Aorta (tissue), 5 donors: ENCODE data around the gene ANLN. TPM values are rescaled to one million over a fixed set of nuclear protein-coding genes. Genes with fewer than 3 reads are reported as not detected.
"Not testable (repeated sequence)": the region's sequence is repeated elsewhere in the genome, so short reads cannot be mapped to it uniquely, and the experiment has no call there.

Experiments
- ATAC-seq: fragments of 200-7000 bp; cut with Tn5 transposase; one replicate; pipeline ENCODE4 v1.9.1; 2022; ENCODE audit warnings: moderate library complexity; ENCODE audit not compliant: low FRiP score
- DNase-seq, 2 donors: peaks; one replicate each; pipeline ENCODE4 v3.0.0-alpha.2; 2020
- H3K27ac ChIP-seq, 2 donors: one replicate each; pipeline ENCODE4 v1.5.1; 2013; ENCODE audit warnings: low read length in 2 of 2, mild to moderate bottlenecking in 2 of 2, moderate library complexity in 2 of 2, control low read depth in 1 of 2, inconsistent platforms in 1 of 2, low read depth in 1 of 2
- H3K27me3 ChIP-seq, 2 donors: one replicate each; pipeline ENCODE4 v1.6.1; 2013; ENCODE audit warnings: control low read depth in 1 of 2, low read length in 1 of 2, mild to moderate bottlenecking in 1 of 2, moderate library complexity in 1 of 2; ENCODE audit not compliant: insufficient read depth in 2 of 2, control insufficient read depth in 1 of 2
- H3K36me3 ChIP-seq, 2 donors: one replicate each; pipeline ENCODE4 v1.6.1; 2013; ENCODE audit warnings: control low read depth in 1 of 2, low read length in 1 of 2, mild to moderate bottlenecking in 1 of 2; ENCODE audit not compliant: insufficient read depth in 2 of 2, control insufficient read depth in 1 of 2
- H3K4me1 ChIP-seq, 2 donors: one replicate each; pipeline ENCODE4 v1.6.1; 2013; ENCODE audit warnings: low read length in 2 of 2, control low read depth in 1 of 2, mild to moderate bottlenecking in 1 of 2, moderate library complexity in 1 of 2; ENCODE audit not compliant: insufficient read depth in 2 of 2, control insufficient read depth in 1 of 2
- H3K4me3 ChIP-seq, 2 donors: one replicate each; pipeline ENCODE4 v1.5.1; 2013; ENCODE audit warnings: low read length in 2 of 2, control low read depth in 1 of 2, mild to moderate bottlenecking in 1 of 2
- H3K9me3 ChIP-seq: one replicate; pipeline ENCODE4 v1.6.1; 2013; ENCODE audit warnings: mild to moderate bottlenecking, low read length; ENCODE audit not compliant: control insufficient read depth
- WGBS, 2 donors: extraction: QIAGEN DNeasy Blood & Tissue Kit; methylation state at CpG; one replicate each; pipeline ENCODE4 v1.1.7; 2013; 5-methylcytosine and 5-hydroxymethylcytosine counted together
- intact Hi-C, 2 donors: fragments of 100-400 bp; cut with DNase I; formaldehyde crosslinking; loops; one replicate each; pipeline versions ENCODE4 v1.14.2 to v1.15.0; 2022
- polyA plus RNA-seq, 2 donors: library from polyadenylated mRNA; stranded (reverse); fragments of 200-250 nt; gene quantifications; one replicate each; pipeline ENCODE4 v1.2.3, GENCODE V29; 2013
- total RNA-seq, 2 donors: library from RNA; stranded (reverse); fragmentation: NEBNext Ultra II Directional; extraction: Animal tissue kit (Norgen Biotek cat#: 25700); gene quantifications; one replicate each; pipeline ENCODE4 v1.2.1, GENCODE V29; 2021
- donor health status: healthy with polysubstance abuse.
- donor health status: Bipolar disorder and iron deficiency.
- donor health status: DM: no; HTN: no; CAD: no.
- donor health status: DM: no; HTN: no; CAD: no.
- donor health status: DM: yes; HTN: yes; CAD: no.

The ANLN gene
- total and polyA plus RNA-seq, 4 donors = 1.9 to 3.8 (median 2.8) TPM

- intact Hi-C loops = no loop called here
- no peaks in the 10 kb centered on the region for H3K27me3 ChIP-seq
- no peak for DNase-seq
Measured at GRCh38 chr7:36460811-36461429, 71.3 kb downstream of the ANLN start.

DNA sequence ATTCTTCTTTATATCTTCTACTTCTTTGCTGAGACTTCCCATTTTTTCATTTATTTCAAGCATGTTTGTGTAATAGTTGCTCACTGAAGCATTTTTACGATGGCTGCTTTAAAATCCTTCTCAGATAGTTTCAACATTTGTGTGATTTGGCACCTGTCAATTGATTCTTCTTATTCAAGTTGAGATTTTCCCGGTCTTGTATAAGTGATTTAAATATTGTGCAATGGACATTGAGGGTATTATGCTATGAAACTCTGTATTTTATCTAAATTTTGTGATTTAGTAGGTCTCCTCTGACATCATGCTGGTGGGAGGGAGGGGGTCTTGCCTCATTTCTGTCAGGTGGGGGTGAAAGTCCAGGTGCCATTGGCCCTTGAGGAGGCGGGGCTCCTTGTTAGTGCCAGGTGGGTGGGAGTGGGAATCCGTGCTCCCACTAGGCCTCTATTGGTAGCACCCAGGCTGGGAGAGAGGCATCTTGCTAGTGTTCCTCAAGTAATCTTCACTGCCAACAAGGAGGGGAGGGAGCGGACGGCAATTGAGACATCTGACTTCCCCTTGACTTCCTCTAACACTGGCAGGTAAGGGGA is 73.0 kb downstream of the ANLN start:
- 92 to 95% methylated on average over 6 of the region's 6 CpGs for WGBS, 2 donors
- no peak for ATAC-seq

More at GRCh38 chr7:36460811-36461429, 71.3 kb downstream of the ANLN start:
- no peak overlapping the region for H3K4me3 ChIP-seq
- no peaks in the 10 kb centered on the region for H3K9me3 ChIP-seq
- no peak overlapping the region for H3K27ac ChIP-seq
- H3K36me3 ChIP-seq = no peaks in the 10 kb centered on the region
- no peaks in the 10 kb centered on the region for H3K4me1 ChIP-seq
- no peak for ATAC-seq
- 87 to 95% methylated on average over 8 of the region's 8 CpGs for WGBS, 2 donors

GRCh38 chr7:36464271-36464670 is 74.6 kb downstream of the ANLN start:
- no peaks in the 10 kb centered on the region for H3K27me3 ChIP-seq
- ATAC-seq = no peak
- DNase-seq = no peak
- H3K27ac ChIP-seq = no peak overlapping the region
- H3K36me3 ChIP-seq = no peaks in the 10 kb centered on the region
- intact Hi-C loops = no loop called here
- 61 to 73% methylated on average over 3 of the region's 3 CpGs for WGBS, 2 donors
- H3K9me3 ChIP-seq = no peaks in the 10 kb centered on the region
- no peaks in the 10 kb centered on the region for H3K4me1 ChIP-seq
- no peak overlapping the region for H3K4me3 ChIP-seq

More for the DNA sequence above, 73.0 kb downstream of the ANLN start:
- intact Hi-C loops = no loop called here
- H3K27me3 ChIP-seq = no peaks in the 10 kb centered on the region
- H3K4me1 ChIP-seq = no peaks in the 10 kb centered on the region
- no peaks in the 10 kb centered on the region for H3K36me3 ChIP-seq
- DNase-seq = no peak
- H3K4me3 ChIP-seq = no peak overlapping the region
- no peaks in the 10 kb centered on the region for H3K9me3 ChIP-seq
- H3K27ac ChIP-seq = no peak overlapping the region

DNA sequence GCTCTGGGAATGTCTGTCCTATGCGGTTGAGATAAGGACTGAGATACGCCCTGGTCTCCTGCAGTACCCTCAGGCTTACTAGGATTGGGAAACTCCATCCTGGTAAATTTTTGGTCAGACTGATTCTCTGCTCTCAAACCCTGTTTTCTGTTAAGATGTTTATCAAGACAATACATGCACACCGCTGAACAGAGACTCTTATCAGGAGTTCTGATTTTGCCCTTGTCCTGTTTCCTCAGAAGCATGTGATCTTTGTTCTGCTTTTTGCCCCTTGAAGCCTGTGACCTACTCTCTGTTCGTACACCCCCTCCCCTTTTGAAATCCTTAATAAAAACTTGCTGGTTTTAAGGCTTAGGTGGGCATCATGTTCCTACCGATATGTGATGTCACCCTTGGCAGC is 76.3 kb downstream of the ANLN start:
- H3K9me3 ChIP-seq, DNase-seq, ATAC-seq, H3K27me3 ChIP-seq, H3K27ac ChIP-seq, H3K4me3 ChIP-seq, H3K4me1 ChIP-seq, H3K36me3 ChIP-seq, intact Hi-C loops: not testable (repeated sequence)
- 81 to 84% methylated on average over 5 of the region's 5 CpGs for WGBS, 2 donors

- Histone ChIP-seq H3K36me3 (no peaks in the 10 kb centered on the region), H3K9me3 (no peaks in the 10 kb centered on the region), H3K4me3 (no peak overlapping the region), H3K27me3 (no peaks in the 10 kb centered on the region), H3K27ac (no peak overlapping the region), H3K4me1 (peaks cover 0 to 4% of the 10 kb centered on the region in 2 donors)
- DNase-seq (no peak), ATAC-seq (no peak)
- intact Hi-C loops = no loop called here
- WGBS, 2 donors = 31 to 52% methylated on average over 2 of the region's 2 CpGs
Measured at GRCh38 chr7:36468370-36469101, 78.9 kb downstream of the ANLN start.

GRCh38 chr7:36469236-36469635 is 79.6 kb downstream of the ANLN start:
- H3K4me3 ChIP-seq = no peak overlapping the region
- intact Hi-C loops = no loop called here
- ATAC-seq (no peak), DNase-seq (no peak)
- H3K27ac ChIP-seq = no peak overlapping the region
- no peaks in the 10 kb centered on the region for H3K36me3 ChIP-seq
- H3K27me3 ChIP-seq = no peaks in the 10 kb centered on the region
- H3K9me3 ChIP-seq = no peaks in the 10 kb centered on the region
- H3K4me1 ChIP-seq = peaks cover 0 to 4% of the 10 kb centered on the region in 2 donors

GRCh38 chr7:36472141-36472729 is 82.6 kb downstream of the ANLN start:
- Histone ChIP-seq H3K27me3 (no peaks in the 10 kb centered on the region), H3K36me3 (no peaks in the 10 kb centered on the region), H3K9me3 (no peaks in the 10 kb centered on the region), H3K4me1 (peaks cover 0 to 4% of the 10 kb centered on the region in 2 donors), H3K4me3 (no peak overlapping the region), H3K27ac (no peak overlapping the region)
- no peak for DNase-seq
- intact Hi-C loops = no loop called here
- ATAC-seq = no peak
- 46 to 53% methylated on average over 3 of the region's 3 CpGs for WGBS, 2 donors

- no peaks in the 10 kb centered on the region for H3K27me3 ChIP-seq
- H3K9me3 ChIP-seq = no peaks in the 10 kb centered on the region
- DNase-seq (peak in 1 of 2 donors; percentile 53), ATAC-seq (peak; percentile 38)
- intact Hi-C loops = no loop called here
- H3K4me3 ChIP-seq = no peak overlapping the region
- 86% methylated on average over 12 of the region's 12 CpGs for WGBS, 2 donors
- peaks cover 0 to 4% of the 10 kb centered on the region in 2 donors for H3K4me1 ChIP-seq
- no peak overlapping the region for H3K27ac ChIP-seq
- H3K36me3 ChIP-seq = no peaks in the 10 kb centered on the region
Measured at GRCh38 chr7:36473454-36474282, 84.0 kb downstream of the ANLN start.
